ENCODE measurements around the gene HOXA4.

The HOXA4 gene

DNA sequence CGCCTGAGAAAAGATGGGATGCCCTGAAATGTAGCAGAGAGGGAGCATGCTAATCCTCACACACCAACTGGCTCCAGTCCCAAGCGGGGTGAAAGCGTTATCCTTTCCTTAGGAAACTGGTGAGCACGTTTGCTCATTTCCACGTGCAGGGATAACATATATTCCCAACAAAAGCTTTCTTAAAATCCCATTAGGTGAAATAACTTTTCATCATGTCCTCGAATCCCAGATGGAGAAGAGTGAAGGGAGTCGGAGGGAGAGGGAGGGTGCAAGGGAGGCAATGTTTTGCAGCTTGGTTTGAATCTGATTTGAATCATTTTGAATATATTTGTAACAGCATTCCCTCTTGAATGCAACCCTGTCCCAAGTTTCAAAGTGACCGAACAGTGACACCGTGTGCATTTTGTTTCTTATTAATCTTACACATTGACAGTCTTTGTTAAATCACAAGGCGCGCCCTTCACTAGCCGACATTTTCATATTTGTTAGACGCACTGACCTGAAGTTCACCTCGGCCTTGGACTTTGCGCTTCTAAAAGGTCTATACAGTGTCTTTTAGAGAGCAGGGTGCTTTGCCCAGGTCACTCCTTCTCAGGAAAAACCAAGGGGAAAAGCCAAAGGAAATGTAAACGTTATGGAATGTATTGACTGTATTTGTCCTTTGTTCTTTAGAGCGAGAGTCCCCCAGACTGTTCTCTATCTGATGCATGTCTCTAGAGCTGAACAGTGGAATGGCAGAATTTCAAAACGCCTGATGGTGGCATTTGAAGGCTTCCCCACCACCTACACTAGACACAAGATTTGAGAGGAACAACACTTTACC is 3.1 kb upstream of the HOXA4 start:
- DNase-seq (ENCODE audit: low read depth), result no peak

DNA sequence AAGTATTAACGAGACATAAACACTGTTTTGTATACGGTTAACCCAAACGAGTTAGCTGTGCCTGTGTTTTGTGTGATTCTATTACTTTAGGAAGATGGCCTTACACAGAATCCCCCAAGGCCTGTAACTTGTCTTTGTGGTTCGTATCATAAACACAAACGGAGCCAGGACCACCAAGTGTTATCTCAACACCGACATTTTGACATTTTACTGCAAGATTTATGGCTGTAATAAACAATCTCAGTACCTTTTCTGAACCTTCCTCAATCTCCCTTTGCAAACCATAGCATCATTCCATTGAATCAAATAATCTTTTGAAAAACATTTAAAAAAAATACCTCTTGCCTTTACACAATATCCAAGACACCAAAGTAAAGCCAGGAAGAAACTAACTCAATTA is 2.4 kb upstream of the HOXA4 start:
- DNase-seq (ENCODE audit: low read depth), result no peak

DNA sequence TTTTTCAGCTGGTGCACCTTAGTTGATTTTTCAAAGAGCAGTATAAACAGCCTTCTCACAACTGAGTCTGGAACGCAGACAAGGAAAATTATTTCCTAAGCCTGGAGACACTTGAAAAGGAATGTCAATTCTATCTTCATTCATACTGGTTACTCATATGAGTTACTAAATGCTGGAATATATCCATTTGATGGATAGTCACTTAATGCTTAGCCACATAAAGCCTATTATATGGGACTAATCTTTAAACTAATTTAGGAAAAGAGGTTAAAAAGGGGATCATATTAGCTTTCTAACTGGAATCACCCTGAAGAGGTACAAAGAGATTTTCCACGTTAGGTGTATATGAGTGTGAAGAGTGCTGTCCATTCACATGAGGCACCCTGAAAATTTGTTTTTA is 1.7 kb upstream of the HOXA4 start:
- DNase-seq (ENCODE audit: low read depth), result no peak

DNA sequence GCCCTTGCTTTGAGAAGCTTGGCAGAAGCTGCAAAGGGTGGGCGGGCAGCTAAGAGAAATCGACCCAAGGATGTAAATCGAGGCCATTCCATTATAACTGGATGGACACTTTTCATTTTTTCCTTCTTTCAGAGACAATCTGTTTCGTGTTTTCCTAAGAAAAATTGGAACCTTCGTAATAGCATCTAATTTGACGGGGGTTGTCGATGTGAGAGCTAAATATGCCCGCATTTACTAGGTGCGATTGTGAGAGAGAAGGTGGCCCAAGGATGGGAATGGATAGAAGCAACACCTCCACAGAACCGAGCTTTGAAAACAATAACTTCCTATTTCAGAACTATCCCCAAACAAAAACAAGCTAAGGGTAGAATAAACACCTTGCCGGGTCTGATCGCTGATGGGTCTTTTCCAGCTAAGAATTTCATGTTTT is 848 bp upstream of the HOXA4 start:
- no peak for DNase-seq (ENCODE audit: low read depth)

DNA sequence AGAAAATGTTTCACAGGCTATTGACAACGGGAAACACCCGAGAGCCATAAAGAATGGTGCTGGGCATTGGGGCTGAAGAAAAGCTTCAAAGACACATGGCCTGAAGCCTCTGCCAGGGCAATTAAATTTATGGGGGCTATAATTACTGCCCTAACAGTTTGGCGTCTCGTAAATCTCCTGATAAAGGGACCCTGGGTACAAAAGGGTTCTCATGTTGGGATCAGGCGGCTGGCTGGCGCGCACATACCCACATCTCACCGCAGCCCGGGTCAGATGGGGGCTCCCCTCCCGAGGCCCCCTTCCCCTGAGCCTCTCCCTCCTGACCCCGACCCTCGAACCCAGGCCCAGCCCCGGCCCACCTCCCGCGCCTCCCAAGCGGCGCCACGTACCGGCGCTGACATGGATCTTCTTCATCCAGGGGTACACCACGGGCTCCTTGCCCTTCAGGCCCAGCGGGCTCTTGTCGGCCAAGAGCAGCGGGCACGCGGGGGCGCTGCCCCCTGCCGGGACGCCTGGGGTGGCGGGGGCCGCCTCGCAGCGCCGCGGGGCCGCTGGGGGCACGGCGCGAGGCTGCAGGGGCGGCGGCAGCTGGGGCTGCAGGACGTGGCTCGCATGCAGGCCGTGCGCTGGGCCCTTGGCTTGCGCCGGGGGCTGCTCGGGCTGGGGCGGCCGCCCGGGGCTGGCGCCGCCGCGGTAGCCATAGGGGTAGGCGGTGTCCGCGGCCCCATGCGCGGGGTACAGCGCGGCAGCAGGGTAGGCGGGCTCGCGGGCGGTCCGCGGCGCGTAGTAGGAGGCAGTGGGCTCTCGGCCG is 623 bp downstream of the HOXA4 start:
- no peak for DNase-seq (ENCODE audit: low read depth)

DNA sequence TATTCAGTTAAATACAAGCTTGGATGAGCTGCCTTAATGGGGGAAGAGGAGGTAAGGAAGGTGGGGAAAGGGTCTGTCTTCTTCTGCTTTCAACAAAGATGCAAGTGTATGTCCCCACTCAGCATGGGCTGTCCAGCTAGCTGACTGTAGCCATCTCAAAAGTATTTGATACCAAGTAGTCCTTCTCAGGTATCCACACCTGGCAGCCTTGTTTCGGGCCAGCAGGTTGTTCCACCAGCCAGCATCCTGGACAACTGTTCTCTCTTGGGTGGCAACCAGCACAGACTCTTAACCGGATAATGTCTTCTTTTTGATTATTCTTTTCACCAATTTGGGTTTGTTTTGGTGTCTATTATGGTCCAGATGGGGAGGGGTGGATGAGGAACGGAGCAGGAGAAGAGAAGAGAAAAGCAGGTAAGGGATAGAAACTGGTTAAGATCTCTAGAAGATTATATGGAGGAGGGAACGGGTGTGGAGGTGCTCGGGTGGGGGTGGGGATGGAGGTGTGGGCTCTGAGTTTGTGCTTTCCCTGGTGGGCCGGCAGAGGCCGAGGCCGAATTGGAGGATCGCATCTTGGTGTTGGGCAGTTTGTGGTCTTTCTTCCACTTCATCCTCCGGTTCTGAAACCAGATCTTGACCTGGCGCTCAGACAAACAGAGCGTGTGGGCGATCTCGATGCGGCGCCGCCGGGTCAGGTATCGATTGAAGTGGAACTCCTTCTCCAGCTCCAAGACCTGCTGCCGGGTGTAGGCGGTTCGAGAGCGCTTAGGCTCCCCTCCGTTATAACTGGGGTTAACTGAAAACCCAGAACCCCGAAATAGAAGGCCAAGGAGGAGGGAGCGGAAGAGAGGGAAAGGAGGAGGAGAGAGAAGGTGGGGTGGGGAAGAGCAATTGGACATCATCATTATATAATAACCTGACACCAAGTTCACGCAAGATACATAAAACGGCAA is 1.5 kb downstream of the HOXA4 start:
- no peak for DNase-seq (ENCODE audit: low read depth)

DNA sequence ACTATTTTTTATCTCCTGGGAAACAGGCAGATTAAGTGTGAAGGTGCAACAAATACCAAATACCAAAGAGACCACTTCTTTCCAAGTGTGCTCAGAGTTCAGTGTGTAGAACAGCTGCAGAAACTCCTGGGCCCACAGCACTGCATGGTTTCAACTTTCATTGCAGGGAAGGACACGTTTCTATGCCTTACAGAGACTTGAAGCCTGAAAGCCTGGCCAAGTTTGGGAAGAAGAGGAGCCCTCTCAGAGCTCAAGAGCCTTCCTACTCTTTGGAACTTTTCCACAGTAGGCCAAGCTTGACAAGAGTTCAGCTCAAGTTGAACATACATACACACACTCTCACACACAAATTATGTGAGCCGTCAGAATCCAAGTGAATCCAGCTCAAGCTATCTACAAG is 2.5 kb downstream of the HOXA4 start:
- DNase-seq (ENCODE audit: low read depth), result no peak

DNA sequence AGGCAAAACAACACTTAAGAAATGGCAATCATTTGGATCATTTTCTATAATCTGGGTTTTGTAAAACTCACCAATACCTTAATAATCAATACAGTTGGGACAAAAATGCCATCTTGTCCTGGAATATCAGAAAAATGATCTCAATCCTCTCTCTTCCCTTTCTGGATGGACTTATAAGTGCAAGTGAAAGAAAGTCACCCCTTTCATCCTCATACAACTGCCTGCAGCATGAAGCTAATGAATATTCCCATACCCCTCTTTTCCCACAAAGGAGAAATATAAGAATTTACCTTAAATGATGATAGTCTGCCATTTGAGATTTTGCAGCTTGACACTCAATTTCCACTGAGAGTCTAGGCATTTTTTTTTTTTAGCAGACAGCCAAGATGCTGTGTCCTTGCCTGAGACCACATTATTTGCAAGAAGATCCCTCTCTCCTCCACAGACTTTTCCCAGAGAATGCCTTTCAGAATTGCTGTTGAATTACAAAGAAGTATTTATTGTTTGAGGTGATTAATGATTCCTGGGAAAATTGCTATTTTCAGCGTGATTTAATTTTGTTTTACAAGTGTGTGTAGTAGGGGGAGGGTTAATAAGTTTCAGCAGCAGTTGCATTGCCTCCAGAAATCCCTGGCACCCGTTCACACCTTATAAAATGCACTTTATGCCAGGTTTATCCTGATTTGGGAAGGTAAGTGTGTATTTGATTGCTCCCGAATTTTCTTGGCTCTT is 3.8 kb downstream of the HOXA4 start:
- no peak for DNase-seq (ENCODE audit: low read depth)

DNA sequence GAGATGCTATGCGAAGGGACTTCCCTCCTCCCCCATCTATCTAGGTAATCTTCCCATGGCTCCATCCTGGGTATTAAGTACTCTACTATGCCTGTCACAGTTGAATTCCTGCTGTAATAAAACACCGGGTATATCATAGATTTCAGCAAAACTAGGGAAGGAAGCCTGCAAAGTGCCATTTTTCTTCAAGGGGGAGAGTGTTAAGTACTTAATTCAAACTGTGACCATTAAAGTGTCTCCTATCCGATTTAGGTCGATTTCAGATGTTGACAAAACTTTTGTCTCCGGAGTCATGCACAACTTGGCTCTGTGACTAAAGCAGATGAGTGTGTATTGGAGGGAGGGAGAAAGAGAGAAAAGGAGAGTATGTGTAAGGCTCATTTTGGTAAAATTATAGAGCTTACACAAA is 4.6 kb downstream of the HOXA4 start:
- DNase-seq (ENCODE audit: low read depth), result no peak

DNA sequence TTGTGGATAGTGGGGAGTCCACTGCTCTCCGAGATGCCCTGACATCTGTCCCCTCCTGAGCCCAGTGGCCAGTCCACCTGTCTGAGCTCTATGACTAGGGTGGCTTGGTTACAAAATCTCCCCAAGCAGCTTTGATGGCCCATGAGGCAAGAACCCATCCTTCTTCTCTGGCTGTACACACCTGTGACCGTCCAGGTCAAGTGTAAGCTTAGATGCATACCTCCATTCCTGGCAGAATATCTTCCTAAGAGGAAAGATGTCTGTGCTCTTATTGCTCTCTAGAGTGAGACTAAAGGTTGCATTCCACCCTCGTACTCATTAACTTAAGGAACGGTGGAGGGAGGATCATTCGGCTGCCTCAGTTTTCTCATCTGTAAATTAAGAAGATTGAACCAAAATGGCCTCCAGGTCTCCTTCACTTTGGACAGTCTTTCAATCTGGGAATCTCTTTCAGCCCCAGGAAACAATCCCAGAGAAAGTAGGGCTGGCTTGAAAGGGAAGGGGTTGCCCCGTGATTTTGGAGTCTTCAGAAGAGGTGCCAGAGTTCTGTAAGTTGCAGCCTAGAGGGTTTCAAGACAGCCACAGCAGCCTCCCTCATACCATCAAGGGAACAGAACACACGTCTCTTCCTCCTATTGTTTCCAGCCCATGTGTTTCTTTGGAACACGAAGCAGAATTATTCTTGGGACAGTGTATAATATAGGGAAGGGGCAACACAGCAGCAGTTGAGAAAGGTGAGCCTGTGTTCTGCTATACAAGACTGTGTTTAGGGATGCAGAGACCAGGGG is 5.5 kb downstream of the HOXA4 start:
- DNase-seq (ENCODE audit: low read depth), result no peak

DNA sequence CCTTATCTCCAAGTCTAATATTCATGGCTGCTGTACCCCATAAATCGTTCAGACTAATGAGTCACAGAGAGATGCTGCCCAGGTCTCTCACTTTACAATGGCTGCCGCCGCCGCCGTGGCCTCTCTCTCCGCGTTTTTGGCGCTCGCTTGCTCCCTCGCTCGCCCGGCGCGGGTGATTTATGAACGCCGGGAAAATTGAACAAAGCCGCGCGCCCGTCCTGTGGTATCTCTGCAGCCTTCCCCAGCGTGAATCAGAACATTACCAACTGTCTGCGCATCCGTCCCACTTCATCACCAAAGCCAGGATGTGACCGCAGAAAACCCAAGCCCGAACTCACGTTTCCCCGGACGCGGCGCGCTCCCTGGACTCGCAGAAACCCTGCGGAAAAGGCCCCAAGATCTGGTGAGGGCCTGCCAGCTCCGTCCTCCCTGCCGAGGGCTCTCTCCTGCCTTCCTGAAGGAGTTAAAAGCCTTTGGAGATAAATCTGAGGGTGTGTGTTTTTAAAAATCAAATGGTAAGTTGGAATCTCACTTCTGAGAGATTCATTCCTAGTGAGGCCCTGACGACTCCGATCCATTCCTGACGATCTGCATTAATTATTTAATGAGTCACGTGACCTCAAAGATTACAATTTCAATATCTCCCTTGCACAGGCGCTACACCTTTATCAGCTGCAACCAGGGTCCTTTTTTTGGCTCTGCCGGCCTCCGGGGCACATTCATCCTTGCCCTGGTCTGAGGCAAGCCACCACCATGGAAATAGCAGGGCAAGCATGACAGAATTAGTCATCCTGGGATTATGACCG is 6.3 kb downstream of the HOXA4 start:
- DNase-seq (ENCODE audit: low read depth), result no peak

DNA sequence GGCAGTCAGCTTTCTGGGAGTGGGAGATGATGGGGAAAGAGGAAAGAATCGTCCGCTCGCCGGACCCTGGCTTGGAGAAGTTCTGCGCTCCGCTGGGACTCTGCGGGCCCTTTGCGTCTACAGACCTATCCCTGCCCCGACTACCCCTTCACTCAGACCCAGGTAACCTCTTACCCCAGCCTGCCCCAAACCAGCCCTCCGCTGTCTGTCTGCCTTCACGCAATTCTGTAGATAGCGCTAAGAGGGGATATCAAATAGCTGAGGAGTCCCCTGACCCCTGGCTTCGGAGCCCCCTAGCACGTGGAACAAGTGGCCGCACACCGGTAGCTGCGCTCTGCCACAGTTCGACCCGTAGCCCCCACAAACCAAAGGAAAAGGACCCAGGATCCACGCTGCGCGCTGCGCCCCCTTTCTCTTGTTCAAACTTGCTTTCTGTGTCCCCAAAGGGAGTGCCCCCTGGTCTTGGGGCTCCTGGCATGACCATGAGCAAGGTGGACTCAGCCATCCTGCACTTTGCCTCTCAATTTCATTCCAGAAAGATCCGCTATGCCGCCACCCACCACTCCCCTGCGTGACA is 7.0 kb downstream of the HOXA4 start:
- DNase-seq (ENCODE audit: low read depth), result no peak

DNA sequence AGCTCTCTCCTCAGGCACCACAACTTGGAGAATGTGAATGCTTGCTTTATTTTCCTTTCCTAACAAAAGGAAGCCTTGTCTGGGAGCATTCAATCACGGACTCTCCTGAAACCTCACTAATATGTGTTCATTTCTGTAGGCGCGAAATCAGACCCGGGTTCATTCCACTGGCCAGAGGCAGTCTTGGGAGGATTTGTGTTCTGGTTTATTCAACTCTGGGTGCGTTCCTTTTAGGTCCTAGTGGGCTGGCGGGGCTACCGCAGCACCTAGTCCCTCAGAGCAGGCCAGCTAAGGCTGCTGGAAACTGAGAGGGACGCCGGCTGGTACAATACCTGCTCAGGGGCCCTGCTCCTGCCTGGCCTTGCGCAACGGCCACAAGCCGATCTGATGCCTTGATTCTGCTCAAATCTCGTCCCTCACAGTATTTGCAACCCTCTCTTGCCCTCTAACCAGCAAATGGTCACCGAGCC is 7.5 kb downstream of the HOXA4 start:
- no peak for DNase-seq (ENCODE audit: low read depth)

DNA sequence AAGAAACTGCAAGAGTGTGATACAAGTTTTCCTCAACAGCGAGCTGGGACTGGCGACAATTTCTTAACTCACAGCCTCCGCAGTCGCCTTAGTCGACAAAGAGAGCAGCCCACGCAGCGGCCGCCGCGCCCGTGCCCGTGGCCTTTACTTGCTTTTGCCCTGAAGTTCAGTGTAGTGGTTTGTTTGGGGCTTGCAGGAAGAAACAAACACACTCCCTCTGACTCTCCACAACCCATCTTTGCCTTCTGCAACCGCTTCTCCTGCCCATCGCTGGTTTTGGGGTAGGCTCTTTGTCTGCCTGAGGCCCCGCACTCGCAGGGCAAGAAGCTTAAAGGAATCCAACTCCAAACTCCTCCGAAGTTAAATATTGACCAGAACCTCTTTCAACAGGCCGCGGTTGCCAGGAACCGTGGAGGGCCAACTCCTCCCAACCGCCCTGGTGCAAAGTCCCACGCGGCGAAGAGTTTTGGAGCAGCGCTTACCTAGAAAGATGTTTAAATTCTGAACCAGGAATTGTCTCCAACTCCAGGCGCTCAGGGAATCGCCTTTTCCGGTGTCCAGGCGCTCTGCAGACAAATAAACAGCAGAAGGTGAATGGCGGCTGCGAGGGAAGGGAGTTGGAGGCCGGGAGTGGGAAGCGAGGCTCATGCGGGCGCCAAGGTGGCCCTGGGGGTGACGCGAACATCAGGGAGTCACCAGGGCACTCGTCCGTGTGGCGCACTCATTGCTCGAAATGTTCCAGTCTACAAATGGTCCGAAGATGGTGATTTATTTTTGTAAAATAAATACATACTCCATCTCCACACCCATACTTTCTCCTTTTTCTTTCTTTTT is 8.3 kb downstream of the HOXA4 start:
- no peak for DNase-seq (ENCODE audit: low read depth)

DNA sequence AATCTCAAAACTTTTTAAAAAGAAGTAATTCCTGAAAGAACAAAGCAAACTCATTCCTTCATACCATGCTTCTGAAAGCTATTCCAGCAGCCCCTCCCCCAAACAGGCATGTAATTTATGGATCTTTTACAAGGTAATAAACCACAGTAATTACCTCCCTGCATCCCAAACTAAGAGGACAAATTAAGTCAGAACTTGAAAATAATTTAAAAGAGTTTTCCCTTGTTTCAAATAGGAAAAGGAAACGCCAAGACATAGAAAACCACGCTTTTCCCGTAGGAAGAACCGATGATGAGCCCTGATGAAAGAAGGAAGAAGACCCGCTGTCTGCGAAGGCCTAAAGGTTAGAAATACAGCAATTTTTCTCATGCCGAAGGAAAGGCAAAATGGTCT is 8.9 kb downstream of the HOXA4 start:
- no peak for DNase-seq (ENCODE audit: low read depth)

DNA sequence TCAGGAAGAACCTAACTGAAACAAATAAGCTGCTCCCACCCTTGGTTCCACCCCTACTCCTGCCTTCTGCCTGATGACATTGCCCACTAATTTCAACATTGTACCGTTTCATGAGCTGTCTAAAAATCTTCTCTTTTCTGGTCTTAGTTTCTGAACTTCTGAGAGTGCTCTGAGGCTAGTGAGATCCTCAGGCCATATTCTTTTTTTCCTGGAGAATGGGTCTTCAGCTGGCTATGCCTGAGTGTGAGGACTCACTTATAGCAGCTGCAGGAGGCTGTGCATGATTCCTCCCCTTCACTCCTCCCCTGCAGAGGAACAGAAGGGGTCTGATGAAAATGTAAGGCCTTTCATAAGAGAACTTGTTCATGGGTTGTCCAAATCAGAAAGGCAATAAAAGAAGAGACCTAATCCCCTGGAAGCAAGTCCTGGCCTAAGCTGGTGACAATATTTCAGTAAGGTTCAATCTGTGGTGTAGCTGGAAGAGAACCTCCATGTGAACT is 11.1 kb downstream of the HOXA4 start:
- no peak for DNase-seq (ENCODE audit: low read depth)

DNA sequence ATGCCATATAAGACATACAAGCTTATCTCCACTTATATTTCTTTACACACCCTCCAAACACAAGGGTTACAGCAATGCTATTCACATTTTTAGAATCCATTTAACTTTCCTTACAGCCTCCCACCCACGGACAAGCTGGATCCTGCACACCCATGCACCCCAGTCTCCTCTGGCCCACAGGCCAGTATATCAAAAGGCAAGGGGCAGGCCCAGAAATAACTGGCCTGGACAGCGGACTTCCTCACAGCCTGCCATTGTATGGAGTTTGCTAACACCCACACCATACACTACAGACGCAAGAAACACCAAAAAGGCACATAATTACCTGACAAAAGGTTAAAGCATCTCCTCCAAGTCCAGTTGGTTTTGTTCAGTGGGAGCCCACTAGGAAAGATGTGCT is 12.0 kb downstream of the HOXA4 start:
- DNase-seq (ENCODE audit: low read depth), result no peak

DNA sequence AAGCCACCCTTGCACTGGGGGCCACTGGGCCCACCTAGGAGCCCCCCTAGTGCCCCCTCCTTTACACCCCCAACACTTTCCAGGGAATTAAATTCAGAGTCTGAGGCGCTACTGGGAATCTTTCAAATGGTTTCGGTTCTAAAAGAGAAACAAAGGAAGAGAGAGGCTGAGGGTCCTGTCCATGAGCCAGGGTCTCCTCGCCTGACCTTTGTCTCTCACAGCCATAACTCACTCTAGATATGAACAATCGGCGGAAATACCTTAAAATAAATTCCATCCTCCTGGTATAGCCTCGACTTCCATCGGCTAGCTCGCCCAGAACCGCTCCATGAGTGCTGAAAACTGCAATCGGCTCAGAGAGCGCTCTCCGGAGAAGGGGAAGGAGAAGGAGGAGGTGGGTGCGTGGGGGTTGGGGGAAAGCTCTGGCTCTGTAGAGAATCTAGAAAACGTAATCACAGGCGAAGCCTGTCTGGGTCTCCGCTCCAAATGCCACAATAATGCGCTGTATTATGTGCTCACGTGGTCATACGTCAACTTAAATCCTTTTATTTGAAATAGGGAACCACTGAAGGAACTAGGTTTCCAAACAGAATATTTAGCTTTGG is 12.6 kb downstream of the HOXA4 start:
- DNase-seq (ENCODE audit: low read depth), result no peak
